Measurements from ENCODE around the gene PHKB.

Gene PHKB

GRCh38 chr16:47519037-47519436 is 57.9 kb downstream of the PHKB start (continued):
- TF ChIP-seq ESRRG (CRISPR knock-in tag; IDR thresholded peaks at IDR 0.05) = no peak
- no peak for TF ChIP-seq PPARA (CRISPR knock-in tag; IDR thresholded peaks at IDR 0.05; ENCODE audit: borderline replicate concordance)
- TF ChIP-seq ZFP30 (CRISPR knock-in tag; IDR thresholded peaks at IDR 0.05) = no peak
- TF ChIP-seq, protein P1, sequence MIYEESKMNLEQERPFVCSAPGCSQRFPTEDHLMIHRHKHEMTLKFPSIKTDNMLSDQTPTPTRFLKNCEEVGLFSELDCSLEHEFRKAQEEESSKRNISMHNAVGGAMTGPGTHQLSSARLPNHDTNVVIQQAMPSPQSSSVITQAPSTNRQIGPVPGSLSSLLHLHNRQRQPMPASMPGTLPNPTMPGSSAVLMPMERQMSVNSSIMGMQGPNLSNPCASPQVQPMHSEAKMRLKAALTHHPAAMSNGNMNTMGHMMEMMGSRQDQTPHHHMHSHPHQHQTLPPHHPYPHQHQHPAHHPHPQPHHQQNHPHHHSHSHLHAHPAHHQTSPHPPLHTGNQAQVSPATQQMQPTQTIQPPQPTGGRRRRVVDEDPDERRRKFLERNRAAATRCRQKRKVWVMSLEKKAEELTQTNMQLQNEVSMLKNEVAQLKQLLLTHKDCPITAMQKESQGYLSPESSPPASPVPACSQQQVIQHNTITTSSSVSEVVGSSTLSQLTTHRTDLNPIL (CRISPR knock-in tag; IDR thresholded peaks at IDR 0.05; ENCODE audit: low read depth) = no peak

- no peak for ATAC-seq
- TF ChIP-seq PPARA (CRISPR knock-in tag; IDR thresholded peaks at IDR 0.05; ENCODE audit: borderline replicate concordance) (no peak), ARNTL (CRISPR knock-in tag; IDR thresholded peaks at IDR 0.05; ENCODE audit: borderline replicate concordance, low read depth) (no peak), ZNF8 (CRISPR knock-in tag; IDR thresholded peaks at IDR 0.05) (no peak), OSR1 (CRISPR knock-in tag; IDR thresholded peaks at IDR 0.05) (no peak), ESRRG (CRISPR knock-in tag; IDR thresholded peaks at IDR 0.05) (no peak), PATZ1 (CRISPR knock-in tag; IDR thresholded peaks at IDR 0.05; ENCODE audit: borderline replicate concordance) (no peak), POU6F1 (CRISPR knock-in tag; IDR thresholded peaks at IDR 0.05; ENCODE audit: borderline replicate concordance, low read depth) (no peak), ZNF565 (CRISPR knock-in tag; conservative IDR thresholded peaks at IDR 0.05; ENCODE audit: low read depth) (no peak), ZNF70 (CRISPR knock-in tag; IDR thresholded peaks at IDR 0.05) (no peak), TOX (CRISPR knock-in tag; IDR thresholded peaks at IDR 0.05; ENCODE audit: borderline replicate concordance) (no peak), SNAI2 (CRISPR knock-in tag; IDR thresholded peaks at IDR 0.05) (no peak), ISL1 (CRISPR knock-in tag; IDR thresholded peaks at IDR 0.05) (no peak), CSDC2 (CRISPR knock-in tag; IDR thresholded peaks at IDR 0.05) (no peak), ZFP3 (CRISPR knock-in tag; IDR thresholded peaks at IDR 0.05) (no peak), GLIS3 (CRISPR knock-in tag; IDR thresholded peaks at IDR 0.05) (no peak), TCF4 (CRISPR knock-in tag; IDR thresholded peaks at IDR 0.05; ENCODE audit: borderline replicate concordance) (no peak)
- TF ChIP-seq, protein P2, sequence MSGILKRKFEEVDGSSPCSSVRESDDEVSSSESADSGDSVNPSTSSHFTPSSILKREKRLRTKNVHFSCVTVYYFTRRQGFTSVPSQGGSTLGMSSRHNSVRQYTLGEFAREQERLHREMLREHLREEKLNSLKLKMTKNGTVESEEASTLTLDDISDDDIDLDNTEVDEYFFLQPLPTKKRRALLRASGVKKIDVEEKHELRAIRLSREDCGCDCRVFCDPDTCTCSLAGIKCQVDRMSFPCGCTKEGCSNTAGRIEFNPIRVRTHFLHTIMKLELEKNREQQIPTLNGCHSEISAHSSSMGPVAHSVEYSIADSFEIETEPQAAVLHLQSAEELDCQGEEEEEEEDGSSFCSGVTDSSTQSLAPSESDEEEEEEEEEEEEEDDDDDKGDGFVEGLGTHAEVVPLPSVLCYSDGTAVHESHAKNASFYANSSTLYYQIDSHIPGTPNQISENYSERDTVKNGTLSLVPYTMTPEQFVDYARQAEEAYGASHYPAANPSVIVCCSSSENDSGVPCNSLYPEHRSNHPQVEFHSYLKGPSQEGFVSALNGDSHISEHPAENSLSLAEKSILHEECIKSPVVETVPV (CRISPR knock-in tag; IDR thresholded peaks at IDR 0.05) = no peak
These were observed 58.4 kb downstream of the PHKB start for GRCh38 chr16:47519546-47519945.

DNA sequence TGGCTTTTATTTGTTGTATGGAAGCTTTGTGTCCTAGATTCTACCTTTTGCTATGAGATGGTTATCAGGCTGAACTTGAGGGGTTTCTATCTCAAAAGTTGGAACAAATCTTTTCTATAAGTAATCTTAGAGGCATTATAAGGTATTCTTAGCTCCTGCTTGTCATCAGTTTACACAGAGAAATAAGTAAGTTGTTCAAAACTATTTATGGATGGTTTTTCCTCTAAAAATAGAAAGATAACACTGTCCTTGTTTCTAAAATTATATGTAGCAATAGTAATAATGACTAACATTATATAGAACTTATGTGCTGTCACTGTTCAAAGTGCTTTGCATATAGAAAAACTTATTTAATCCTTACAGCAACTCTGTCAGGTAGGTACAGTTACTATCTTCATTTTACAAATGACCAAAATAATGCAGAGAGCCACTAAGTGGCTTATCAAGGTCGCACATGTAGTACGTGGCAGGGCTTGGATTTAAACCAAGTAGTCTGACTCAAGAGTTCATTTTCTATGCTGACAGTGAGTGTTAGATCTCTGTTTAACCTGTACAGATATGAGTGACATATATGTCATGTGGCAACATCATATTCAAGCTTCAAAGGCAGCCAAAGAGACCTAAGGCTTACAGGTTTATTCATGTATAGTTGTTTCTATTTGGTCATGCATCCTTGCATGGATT is 59.0 kb downstream of the PHKB start:
- ATAC-seq = no peak
- no peak for TF ChIP-seq TSHZ2 (CRISPR knock-in tag; IDR thresholded peaks at IDR 0.05)
- TF ChIP-seq ZC3H10 (CRISPR knock-in tag; IDR thresholded peaks at IDR 0.05) = no peak
- TF ChIP-seq ZNF565 (CRISPR knock-in tag; conservative IDR thresholded peaks at IDR 0.05; ENCODE audit: low read depth) = no peak
- TF ChIP-seq ISL1 (CRISPR knock-in tag; IDR thresholded peaks at IDR 0.05) = no peak
- TF ChIP-seq, protein P2 (CRISPR knock-in tag; IDR thresholded peaks at IDR 0.05) = no peak
- no peak for TF ChIP-seq ZNF8 (CRISPR knock-in tag; IDR thresholded peaks at IDR 0.05)
- no peak for TF ChIP-seq RARB (CRISPR knock-in tag; IDR thresholded peaks at IDR 0.05)
- no peak for TF ChIP-seq PATZ1 (CRISPR knock-in tag; IDR thresholded peaks at IDR 0.05; ENCODE audit: borderline replicate concordance)
- TF ChIP-seq OSR1 (CRISPR knock-in tag; IDR thresholded peaks at IDR 0.05) = no peak
- no peak for TF ChIP-seq CSDC2 (CRISPR knock-in tag; IDR thresholded peaks at IDR 0.05)
- TF ChIP-seq POU6F1 (CRISPR knock-in tag; IDR thresholded peaks at IDR 0.05; ENCODE audit: borderline replicate concordance, low read depth) = no peak
- TF ChIP-seq TCF4 (CRISPR knock-in tag; IDR thresholded peaks at IDR 0.05; ENCODE audit: borderline replicate concordance) = no peak
- TF ChIP-seq TOX (CRISPR knock-in tag; IDR thresholded peaks at IDR 0.05; ENCODE audit: borderline replicate concordance) = no peak
- TF ChIP-seq ESRRG (CRISPR knock-in tag; IDR thresholded peaks at IDR 0.05) = no peak
- no peak for TF ChIP-seq ARNTL (CRISPR knock-in tag; IDR thresholded peaks at IDR 0.05; ENCODE audit: borderline replicate concordance, low read depth)

All from SK-N-SH treated with all-trans-retinoic acid at 6 μM for 48 hours (cell line).